HG03064 (cell line): ENCODE data around the gene CADPS.

Source experiments
- ATAC-seq: cut with Tn5 transposase; IDR thresholded peaks from one replicate; pipeline ENCODE4 v1.9.1; 2021; ENCODE audit warnings: low read depth; ENCODE audit not compliant: unreplicated experiment

CADPS gene

GRCh38 chr3:62815981-62816380 is 59.2 kb downstream of the CADPS start:
- ATAC-seq, result no peak

- no peak for ATAC-seq
Measured at GRCh38 chr3:62812631-62813030, 62.6 kb downstream of the CADPS start.

- ATAC-seq, result no peak
Measured at GRCh38 chr3:62811119-62811518, 64.1 kb downstream of the CADPS start.

DNA sequence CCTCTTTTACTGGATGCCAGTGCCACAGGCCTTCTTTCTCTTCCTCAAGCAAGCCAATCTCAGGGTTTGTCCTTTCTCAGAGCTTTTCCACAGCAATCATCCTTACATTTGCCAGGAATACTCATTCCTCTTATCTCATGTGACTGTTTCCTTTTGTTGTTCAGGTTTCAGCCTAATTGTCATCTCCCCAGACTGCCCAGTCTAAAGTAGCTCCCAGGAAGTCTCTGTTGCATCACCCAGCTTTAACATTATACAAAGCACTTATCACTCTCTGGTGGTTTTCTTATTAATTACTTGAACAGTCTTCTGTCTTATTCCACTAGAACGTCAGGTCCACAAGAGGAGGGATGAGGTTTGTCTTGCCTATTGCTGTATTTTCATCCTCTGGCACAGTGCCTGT is 65.8 kb downstream of the CADPS start:
- ATAC-seq, result no peak

DNA sequence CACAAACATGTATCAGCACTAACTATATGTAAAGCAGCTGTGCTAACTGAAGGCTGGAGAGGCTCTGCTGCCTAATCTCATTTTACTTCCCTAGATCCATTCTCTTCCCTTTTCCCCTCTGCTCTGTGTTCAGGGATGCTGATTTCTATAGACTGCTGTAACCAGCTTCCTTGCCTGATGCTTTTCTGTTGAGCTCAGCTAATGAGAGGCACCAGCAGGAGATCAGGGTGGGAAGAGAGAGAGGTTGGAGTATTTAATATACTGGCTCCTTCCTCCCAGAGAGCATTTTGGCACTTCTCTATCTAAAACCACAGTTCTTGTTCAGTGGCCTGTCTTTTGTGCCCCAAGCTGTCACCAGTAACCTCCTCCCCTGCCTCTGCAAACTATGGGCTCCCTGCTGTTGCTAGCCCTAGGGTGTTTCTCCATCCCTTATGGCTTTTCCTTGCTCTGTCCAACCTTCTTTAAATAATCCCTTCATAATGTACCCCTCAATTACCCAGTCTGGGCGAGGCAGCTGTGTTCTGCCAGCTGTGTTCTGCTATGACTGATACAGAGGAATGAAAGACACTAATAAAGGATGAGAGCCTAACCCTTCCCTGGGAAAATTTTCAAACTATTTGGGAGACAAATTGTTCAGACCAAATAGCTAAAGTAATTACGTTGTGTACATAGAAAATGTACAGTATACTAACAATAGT is 69.5 kb downstream of the CADPS start:
- ATAC-seq, result no peak

DNA sequence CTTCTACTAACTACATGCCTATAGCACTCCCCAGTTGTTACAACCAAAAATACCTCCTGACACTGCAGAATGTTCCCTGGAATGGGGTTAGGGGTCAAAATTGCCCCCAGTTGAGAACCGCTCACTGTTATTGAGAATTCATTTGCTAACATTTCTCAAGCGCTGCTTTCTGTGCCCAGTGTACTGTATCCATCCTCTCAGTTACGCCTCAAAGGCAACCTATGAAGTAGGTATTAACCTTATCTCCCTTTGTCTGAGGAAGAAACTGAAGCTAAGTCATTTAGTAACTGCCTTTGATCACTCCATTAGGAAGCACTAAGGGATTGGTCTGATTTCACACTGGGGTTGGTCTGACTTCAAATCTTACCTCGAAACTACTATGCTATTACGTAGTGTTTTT is 70.1 kb downstream of the CADPS start:
- ATAC-seq, result no peak

GRCh38 chr3:62803276-62803675 is 71.9 kb downstream of the CADPS start:
- no peak for ATAC-seq

DNA sequence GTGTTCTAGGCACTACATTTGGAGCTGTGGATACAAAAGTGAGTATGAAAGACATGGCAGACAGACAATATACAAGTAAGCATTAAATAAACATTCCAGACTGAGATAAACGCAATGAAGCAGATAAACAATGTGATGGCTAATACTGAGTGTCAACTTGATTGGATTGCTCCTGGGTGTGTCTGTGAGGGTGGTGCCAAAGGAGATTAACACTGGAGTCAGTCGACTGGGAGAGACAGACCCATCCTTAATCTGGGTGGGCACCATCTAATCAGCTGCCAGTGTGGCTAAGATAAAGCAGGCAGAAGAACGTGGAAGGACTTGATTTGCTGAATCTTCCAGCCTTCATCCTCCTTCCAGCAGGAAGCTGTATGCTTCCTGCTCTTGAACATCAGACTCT is 77.2 kb downstream of the CADPS start:
- no peak for ATAC-seq

GRCh38 chr3:62797132-62797531 is 78.1 kb downstream of the CADPS start:
- ATAC-seq, result no peak

DNA sequence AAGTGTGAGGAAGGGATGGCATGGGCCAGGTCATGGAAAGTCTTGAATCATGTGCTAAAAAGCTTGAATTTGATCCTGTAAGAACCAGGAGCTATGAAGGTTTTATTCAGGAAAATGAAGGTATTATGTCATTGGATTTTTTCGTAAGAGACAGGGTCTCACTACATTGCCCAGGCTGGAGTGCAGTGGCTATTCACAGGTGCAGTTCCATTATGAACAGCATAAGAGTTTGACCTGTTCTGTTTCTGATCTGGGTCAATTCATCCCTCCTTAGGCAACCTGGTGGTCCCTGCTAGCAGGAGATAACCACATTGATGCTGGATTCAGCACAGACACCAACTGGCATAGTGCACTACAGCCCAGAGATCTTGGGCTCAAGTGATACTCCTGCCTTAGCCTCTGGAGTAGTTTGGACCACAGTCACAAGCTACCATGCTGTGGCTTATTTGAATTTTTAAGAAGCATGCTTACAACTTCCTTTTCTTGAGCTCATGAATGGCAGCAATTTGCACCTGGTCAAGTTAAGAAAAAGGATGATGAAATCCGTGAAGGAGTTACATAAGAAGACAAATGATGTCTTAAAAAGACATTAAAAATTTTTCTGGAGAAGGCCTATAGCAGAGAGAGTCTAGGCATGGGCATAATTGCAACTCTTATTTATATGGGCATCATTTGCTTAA is 79.1 kb downstream of the CADPS start:
- ATAC-seq, result no peak

DNA sequence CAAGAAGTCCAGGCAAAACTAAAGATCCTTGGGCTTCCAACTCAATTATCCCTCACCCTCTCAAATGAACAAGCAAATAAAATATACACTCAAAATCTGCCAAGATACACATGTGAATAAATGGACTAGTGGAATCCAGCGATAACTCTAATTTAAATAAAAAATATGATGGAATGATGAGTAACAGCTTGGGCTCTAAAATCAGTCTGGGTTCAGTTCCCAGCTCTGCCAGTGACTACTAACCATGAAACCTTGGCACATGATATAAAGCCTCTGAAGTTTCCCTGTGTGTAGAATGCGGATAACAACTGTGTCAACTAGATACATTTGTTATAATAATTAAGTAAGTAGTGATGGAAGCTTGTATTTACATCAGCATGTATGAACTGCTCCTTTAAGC is 81.3 kb downstream of the CADPS start:
- no peak for ATAC-seq

- no peak for ATAC-seq
Measured at GRCh38 chr3:62785384-62785783, 89.8 kb downstream of the CADPS start.

- ATAC-seq, result no peak
Measured at GRCh38 chr3:62781121-62781520, 94.1 kb downstream of the CADPS start.

- no peak for ATAC-seq
Measured at GRCh38 chr3:62777674-62778073, 97.5 kb downstream of the CADPS start.

GRCh38 chr3:62777130-62777529 is 98.1 kb downstream of the CADPS start:
- no peak for ATAC-seq

GRCh38 chr3:62774221-62774620 is 101.0 kb downstream of the CADPS start:
- ATAC-seq, result no peak

- ATAC-seq, result no peak
Measured at GRCh38 chr3:62771331-62772072, 103.7 kb downstream of the CADPS start.

- ATAC-seq, result no peak
Measured at GRCh38 chr3:62768896-62769295, 106.3 kb downstream of the CADPS start.

DNA sequence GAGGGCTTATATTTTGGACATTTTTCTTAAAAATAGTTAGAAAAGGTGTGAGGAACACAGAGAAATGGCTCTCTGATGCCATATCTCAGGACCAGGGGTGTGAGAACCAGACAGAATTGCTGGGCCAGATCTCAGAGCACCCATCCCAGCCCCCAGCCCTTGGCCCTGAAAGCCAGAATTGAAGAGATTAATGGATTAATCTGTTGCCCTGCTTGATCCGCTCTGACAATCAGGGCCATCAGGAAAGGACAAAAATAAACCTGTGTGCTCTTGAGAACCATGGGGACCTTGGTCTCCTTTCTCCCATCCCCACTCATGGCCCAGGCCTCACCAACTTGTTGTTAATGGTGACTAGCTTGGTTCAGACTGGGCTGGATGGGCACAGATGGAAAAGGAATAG is 113.5 kb downstream of the CADPS start:
- no peak for ATAC-seq

- ATAC-seq, result no peak
Measured at GRCh38 chr3:62761311-62761710, 113.9 kb downstream of the CADPS start.

DNA sequence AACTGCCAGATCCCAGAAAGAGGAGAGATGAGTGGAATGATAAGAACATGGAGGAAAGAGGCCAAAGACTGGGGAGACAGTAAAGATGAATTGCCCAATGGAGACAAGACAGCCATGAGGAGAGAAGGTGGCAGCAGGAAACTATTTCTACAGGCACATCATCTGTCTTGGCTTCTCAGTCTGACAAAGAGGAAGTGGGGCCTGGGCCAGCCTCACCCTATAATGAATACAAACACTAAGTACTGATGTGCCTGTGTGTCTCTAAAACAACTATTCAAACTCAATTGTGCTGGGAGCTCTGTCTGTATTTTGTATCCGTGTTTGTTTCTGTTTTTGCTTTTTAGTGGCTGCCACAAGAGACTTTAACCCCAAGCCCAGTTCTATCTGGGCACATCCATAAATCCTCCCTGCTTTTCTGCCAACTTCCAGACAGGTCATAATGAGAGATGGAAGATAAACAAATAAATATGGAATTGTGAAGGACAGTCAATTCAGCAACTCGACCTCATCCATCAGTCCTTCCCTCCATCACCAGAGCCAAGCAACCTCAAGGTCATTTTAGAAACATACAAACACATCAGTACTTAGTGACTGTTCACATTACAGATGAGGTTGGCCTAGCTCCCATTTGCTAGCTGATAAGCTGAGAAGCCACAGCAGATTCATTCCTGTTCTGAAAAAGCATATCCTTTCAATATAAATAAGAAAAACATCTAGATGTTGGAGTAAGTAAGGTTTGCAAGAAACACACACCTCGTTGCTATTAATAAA is 116.7 kb downstream of the CADPS start:
- ATAC-seq, result no peak
